ENCODE results near the gene C1orf141. TPM values are rescaled to one million over a fixed set of nuclear protein-coding genes. Genes with fewer than 3 reads are reported as not detected.
"Not testable (repeated sequence)": the region's sequence is repeated elsewhere in the genome, so short reads cannot be mapped to it uniquely, and the experiment has no call there.

The C1orf141 gene
- total RNA-seq, 1 donor from 2014 or later, result not detected

DNA sequence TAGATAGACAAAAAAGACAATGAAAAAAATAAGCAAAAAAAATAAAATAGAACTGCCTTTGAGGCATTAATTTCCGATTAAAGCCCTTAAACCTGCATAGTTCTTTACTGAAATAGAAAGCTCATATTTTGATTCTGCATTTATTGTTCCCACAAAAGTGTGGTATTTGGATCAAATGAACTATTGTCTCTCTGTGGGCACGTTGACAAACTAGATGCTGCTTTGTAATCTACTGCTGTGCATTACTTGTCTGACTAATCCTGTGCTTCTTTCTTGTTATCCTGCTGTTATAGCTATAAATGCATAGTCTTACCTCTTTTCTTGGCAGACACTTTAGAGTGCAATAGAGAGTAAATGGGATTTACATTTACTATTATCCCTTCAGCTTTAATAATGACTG is 49.4 kb downstream of the C1orf141 start:
- DNase-seq (ENCODE audit: low read depth), result no peak
- Histone ChIP-seq H3K36me3 (ENCODE audit: control insufficient read depth, insufficient read depth, low read length) (no peaks in the 10 kb centered on the region), H3K4me3 (ENCODE audit: low read depth, low read length) (no peak overlapping the region), H3K27me3 (ENCODE audit: control insufficient read depth, insufficient read depth, low read length) (no peaks in the 10 kb centered on the region)
- no peak for TF ChIP-seq CTCF (IDR thresholded peaks at IDR 0.05; ENCODE audit: insufficient read depth, low read length, severe bottlenecking)
- no peak for FAIRE-seq

- TF ChIP-seq CTCF (IDR thresholded peaks at IDR 0.05; ENCODE audit: insufficient read depth, low read length, severe bottlenecking), result no peak
- H3K4me3 ChIP-seq (ENCODE audit: low read depth, low read length), result no peak overlapping the region
Measured at GRCh38 chr1:67084765-67085318, 49.9 kb downstream of the C1orf141 start.

GRCh38 chr1:67078291-67078690 is 56.5 kb downstream of the C1orf141 start:
- H3K36me3 ChIP-seq (ENCODE audit: control insufficient read depth, insufficient read depth, low read length), result no peaks in the 10 kb centered on the region
- no peaks in the 10 kb centered on the region for H3K27me3 ChIP-seq (ENCODE audit: control insufficient read depth, insufficient read depth, low read length)
- FAIRE-seq (no peak), DNase-seq (ENCODE audit: low read depth) (no peak)
- no peak overlapping the region for H3K4me3 ChIP-seq (ENCODE audit: low read depth, low read length)
- TF ChIP-seq CTCF (IDR thresholded peaks at IDR 0.05; ENCODE audit: insufficient read depth, low read length, severe bottlenecking), result no peak

More at GRCh38 chr1:67084765-67085318, 49.9 kb downstream of the C1orf141 start:
- Histone ChIP-seq H3K36me3 (ENCODE audit: control insufficient read depth, insufficient read depth, low read length) (no peaks in the 10 kb centered on the region), H3K27me3 (ENCODE audit: control insufficient read depth, insufficient read depth, low read length) (no peaks in the 10 kb centered on the region)
- DNase-seq (ENCODE audit: low read depth) (no peak), FAIRE-seq (no peak)

DNA sequence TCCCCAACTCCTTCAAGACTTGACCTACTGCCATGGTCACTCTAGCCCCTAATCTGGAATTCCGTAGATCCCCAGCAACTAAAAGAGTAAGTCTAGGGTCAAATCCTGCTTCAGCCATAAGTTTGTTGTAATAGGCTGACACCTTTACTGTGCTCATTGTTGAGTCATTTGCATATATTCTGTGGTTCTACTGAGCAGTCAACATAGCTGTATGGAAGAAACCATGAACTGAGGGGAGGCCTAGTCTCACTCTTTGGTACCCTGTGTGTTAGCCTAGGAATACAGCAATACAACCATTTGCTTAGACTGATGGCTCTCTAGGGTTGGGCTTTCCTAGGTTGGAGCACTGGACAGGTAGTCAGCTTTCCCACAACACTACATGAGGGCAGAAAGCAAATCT is 57.2 kb downstream of the C1orf141 start:
- Histone ChIP-seq H3K4me3 (ENCODE audit: low read depth, low read length) (no peak overlapping the region), H3K36me3 (ENCODE audit: control insufficient read depth, insufficient read depth, low read length) (no peaks in the 10 kb centered on the region), H3K27me3 (ENCODE audit: control insufficient read depth, insufficient read depth, low read length) (no peaks in the 10 kb centered on the region)
- no peak for DNase-seq (ENCODE audit: low read depth)
- no peak for TF ChIP-seq CTCF (IDR thresholded peaks at IDR 0.05; ENCODE audit: insufficient read depth, low read length, severe bottlenecking)
- FAIRE-seq, result no peak

GRCh38 chr1:67072749-67073148 is 62.0 kb downstream of the C1orf141 start:
- no peak for FAIRE-seq
- no peaks in the 10 kb centered on the region for H3K36me3 ChIP-seq (ENCODE audit: control insufficient read depth, insufficient read depth, low read length)
- H3K27me3 ChIP-seq (ENCODE audit: control insufficient read depth, insufficient read depth, low read length), result no peaks in the 10 kb centered on the region
- no peak for DNase-seq (ENCODE audit: low read depth)
- no peak for TF ChIP-seq CTCF (IDR thresholded peaks at IDR 0.05; ENCODE audit: insufficient read depth, low read length, severe bottlenecking)
- H3K4me3 ChIP-seq (ENCODE audit: low read depth, low read length), result no peak overlapping the region

- not testable (repeated sequence) for H3K4me3 ChIP-seq (ENCODE audit: low read depth, low read length); H3K36me3 ChIP-seq (ENCODE audit: control insufficient read depth, insufficient read depth, low read length); FAIRE-seq; H3K27me3 ChIP-seq (ENCODE audit: control insufficient read depth, insufficient read depth, low read length); DNase-seq (ENCODE audit: low read depth)
Measured at GRCh38 chr1:67067655-67068054, 67.1 kb downstream of the C1orf141 start.
